B cell (primary cell): ENCODE data around the gene CCDC85A. TPM values are rescaled to one million over a fixed set of nuclear protein-coding genes. Genes with fewer than 3 reads are reported as not detected.

Source experiments
- ATAC-seq: fragments of 200-7000 bp; cut with Tn5 transposase; one replicate; pipeline ENCODE4 v1.10.0; 2021; ENCODE audit warnings: low read depth, mild to moderate bottlenecking, moderate number of reproducible peaks, moderate library complexity
- CTCF ChIA-PET: fragments of 350-600 bp; sonication (Branson Sonifier 250); formaldehyde crosslinking; loops from one replicate; lab custom pipeline; 2021; ENCODE audit warnings: antibody characterized with exemption, inconsistent platforms; lab: Charles Lee
- POLR2A ChIA-PET: fragments of 350-600 bp; sonication (Branson Sonifier 250); formaldehyde crosslinking; loops from one replicate; lab custom pipeline; 2021; ENCODE audit warnings: antibody characterized with exemption; lab: Charles Lee
- DNase-seq: peaks from one replicate; pipeline ENCODE4 v3.0.0; 2013
- H2AFZ ChIP-seq: 2 replicates; pipeline ENCODE4 v1.6.1; 2012; ENCODE audit warnings: mild to moderate bottlenecking, low read depth, low read length; ENCODE audit not compliant: insufficient read depth, poor library complexity, severe bottlenecking
- H3K27ac ChIP-seq, 2 donors: 1 replicate in 1 of 2; 2 replicates in 1 of 2; pipeline ENCODE4 v1.5.1; 2012 to 2013; ENCODE audit warnings: low read length in 2 of 2, mild to moderate bottlenecking in 2 of 2, moderate library complexity in 1 of 2
- H3K27me3 ChIP-seq, 4 experiments: fragments of 200-600 bp in 1 of 4; sonication (generic) in 1 of 4; replicated peaks in 1 of 4; 1 replicate in 2 of 4; 2 replicates in 2 of 4; pipeline versions ENCODE4 v1.6.1 to v1.7.0; 2013 to 2016; ENCODE audit warnings: low read length in 3 of 4, mild to moderate bottlenecking in 2 of 4, mixed read lengths in 1 of 4, moderate library complexity in 1 of 4; ENCODE audit not compliant: insufficient read depth in 4 of 4, control insufficient read depth in 3 of 4; ENCODE audit errors: control extremely low read depth in 1 of 4
- H3K36me3 ChIP-seq, 2 experiments: replicated peaks in 1 of 2; 1 replicate in 1 of 2; 2 replicates in 1 of 2; pipeline versions ENCODE4 v1.6.1 to v1.7.1; 2013; ENCODE audit warnings: low read length in 1 of 2; ENCODE audit not compliant: insufficient read depth in 2 of 2, control insufficient read depth in 1 of 2; ENCODE audit errors: control extremely low read depth in 1 of 2, extremely low read depth in 1 of 2
- H3K4me1 ChIP-seq, 2 donors: fragments of 200-600 bp in 1 of 2; sonication (generic) in 1 of 2; 1 replicate in 1 of 2; 2 replicates in 1 of 2; pipeline versions ENCODE4 v1.5.1 to v1.6.1; 2013 to 2017; ENCODE audit warnings: low read length in 2 of 2; ENCODE audit not compliant: control insufficient read depth in 2 of 2, insufficient read depth in 2 of 2
- H3K4me2 ChIP-seq: replicated peaks from 2 replicates; pipeline ENCODE3; 2012; ENCODE audit warnings: mild to moderate bottlenecking, low read depth, low read length; ENCODE audit not compliant: poor library complexity, severe bottlenecking
- H3K4me3 ChIP-seq, 5 experiments: fragments of 200-600 bp in 1 of 5; sonication (generic) in 1 of 5; 1 replicate in 3 of 5; 2 replicates in 2 of 5; pipeline versions ENCODE4 v1.5.1 to v1.7.0; 2011 to 2016; ENCODE audit warnings: low read length in 4 of 5, mild to moderate bottlenecking in 4 of 5, low read depth in 2 of 5, control low read depth in 1 of 5, moderate library complexity in 1 of 5; ENCODE audit not compliant: insufficient read depth in 1 of 5; ENCODE audit errors: control extremely low read depth in 1 of 5, extremely low read depth in 1 of 5
- H3K79me2 ChIP-seq: fragments of 200-600 bp; sonication (generic); one replicate; pipeline ENCODE4 v1.6.0; 2016; ENCODE audit warnings: low read length; ENCODE audit not compliant: control insufficient read depth, insufficient read depth
- H3K9ac ChIP-seq: fragments of 200-600 bp; sonication (generic); 2 replicates; pipeline ENCODE4 v1.6.1; 2017; ENCODE audit warnings: mild to moderate bottlenecking, low read length, moderate library complexity
- H3K9me3 ChIP-seq, 3 donors: one replicate each; pipeline versions ENCODE4 v1.6.1 to v1.7.1; 2013; ENCODE audit warnings: low read length in 2 of 3; ENCODE audit not compliant: control insufficient read depth in 2 of 3, insufficient read depth in 1 of 3; ENCODE audit errors: control extremely low read depth in 1 of 3
- H4K20me1 ChIP-seq: 2 replicates; pipeline ENCODE4 v1.6.0; 2012; ENCODE audit warnings: mild to moderate bottlenecking, low read length; ENCODE audit not compliant: insufficient read depth, control insufficient read depth, poor library complexity, severe bottlenecking
- H3K27ac Mint-ChIP-seq: one replicate; pipeline ENCODE4 v1.8.0; 2021; ENCODE audit warnings: mixed read lengths
- H3K27me3 Mint-ChIP-seq: one replicate; pipeline ENCODE4 v1.8.0; 2021; ENCODE audit warnings: mixed read lengths
- H3K4me1 Mint-ChIP-seq: one replicate; pipeline ENCODE4 v1.8.0; 2021; ENCODE audit warnings: mixed read lengths
- H3K4me3 Mint-ChIP-seq: one replicate; pipeline ENCODE4 v1.8.0; 2021; ENCODE audit warnings: mixed read lengths
- H3K9me3 Mint-ChIP-seq: one replicate; pipeline ENCODE4 v1.8.0; 2022; ENCODE audit warnings: mixed read lengths; ENCODE audit not compliant: insufficient read depth
- EZH2 ChIP-seq: IDR thresholded peaks from 2 replicates; pipeline ENCODE4 v1.6.1; 2012; ENCODE audit warnings: borderline replicate concordance, low read depth, mild to moderate bottlenecking, moderate library complexity, low read length; ENCODE audit not compliant: insufficient read depth, poor library complexity, severe bottlenecking
- WGBS: methylation state at CpG from one replicate; pipeline ENCODE4 v1.1.5; 2013; ENCODE audit warnings: missing lambda C conversion rate; ENCODE audit not compliant: insufficient coverage; 5-methylcytosine and 5-hydroxymethylcytosine counted together
- intact Hi-C: fragments of 100-400 bp; cut with micrococcal nuclease; formaldehyde crosslinking; loops from one replicate; pipeline ENCODE4 v1.10.0; 2022
- polyA plus RNA-seq: library from polyadenylated mRNA; depleted of rRNA; stranded (reverse); fragments of >200 nt; gene quantifications from 2 replicates; pipeline ENCODE4 v1.2.3, GENCODE V29; 2012
- total RNA-seq, 2 donors: library from RNA; stranded (reverse); fragments of 120-200 nt in 1 of 2; gene quantifications; 1 replicate in 1 of 2; 2 replicates in 1 of 2; pipeline versions ENCODE4 v1.2.3 to v1.2.4, GENCODE V29; 2013 to 2022
- TF ChIP-seq, protein P1 (sequence below): fragments of 200-600 bp; IDR thresholded peaks from one replicate; pipeline ENCODE4 v1.8.0; 2022; ENCODE audit warnings: antibody characterized with exemption, mild to moderate bottlenecking

Gene CCDC85A
- total and polyA plus RNA-seq, 2 donors (not counting 1 experiment from before 2014, with no cell fraction given) = 0.15 TPM; not detected in 1

DNA sequence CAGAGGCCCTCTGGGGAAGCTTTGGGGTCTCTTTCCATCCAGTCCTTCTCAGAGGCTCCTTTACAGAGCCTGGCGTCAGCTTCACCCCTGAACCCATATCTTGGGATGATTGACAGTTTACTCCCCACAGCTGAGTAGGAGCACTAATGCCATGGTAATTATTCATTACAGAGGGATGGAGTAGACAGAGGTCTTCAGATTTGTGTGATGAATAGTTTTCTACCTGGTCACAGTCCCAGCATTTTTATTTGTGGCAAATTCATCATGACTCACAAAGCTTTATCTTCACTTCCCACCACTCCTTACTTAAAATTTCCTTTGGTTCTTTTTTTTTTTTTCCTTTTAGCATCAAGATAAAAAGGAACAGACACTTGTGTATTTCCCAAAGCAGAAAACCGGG is 104.2 kb downstream of the CCDC85A start:
- no peak overlapping the region for H3K9ac ChIP-seq
- intact Hi-C loops = no loop called here
- H3K4me3 ChIP-seq = no peak overlapping the region
- no peaks in the 10 kb centered on the region for H3K4me1 Mint-ChIP-seq
- no peak overlapping the region for H3K4me3 Mint-ChIP-seq
- H3K27me3 ChIP-seq = no peaks in the 10 kb centered on the region
- no peak overlapping the region for H3K27ac ChIP-seq
- ATAC-seq = no peak
- TF ChIP-seq, protein P1, sequence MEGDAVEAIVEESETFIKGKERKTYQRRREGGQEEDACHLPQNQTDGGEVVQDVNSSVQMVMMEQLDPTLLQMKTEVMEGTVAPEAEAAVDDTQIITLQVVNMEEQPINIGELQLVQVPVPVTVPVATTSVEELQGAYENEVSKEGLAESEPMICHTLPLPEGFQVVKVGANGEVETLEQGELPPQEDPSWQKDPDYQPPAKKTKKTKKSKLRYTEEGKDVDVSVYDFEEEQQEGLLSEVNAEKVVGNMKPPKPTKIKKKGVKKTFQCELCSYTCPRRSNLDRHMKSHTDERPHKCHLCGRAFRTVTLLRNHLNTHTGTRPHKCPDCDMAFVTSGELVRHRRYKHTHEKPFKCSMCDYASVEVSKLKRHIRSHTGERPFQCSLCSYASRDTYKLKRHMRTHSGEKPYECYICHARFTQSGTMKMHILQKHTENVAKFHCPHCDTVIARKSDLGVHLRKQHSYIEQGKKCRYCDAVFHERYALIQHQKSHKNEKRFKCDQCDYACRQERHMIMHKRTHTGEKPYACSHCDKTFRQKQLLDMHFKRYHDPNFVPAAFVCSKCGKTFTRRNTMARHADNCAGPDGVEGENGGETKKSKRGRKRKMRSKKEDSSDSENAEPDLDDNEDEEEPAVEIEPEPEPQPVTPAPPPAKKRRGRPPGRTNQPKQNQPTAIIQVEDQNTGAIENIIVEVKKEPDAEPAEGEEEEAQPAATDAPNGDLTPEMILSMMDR = no peak
- TF ChIP-seq EZH2 = no peak
- no peaks in the 10 kb centered on the region for H3K9me3 ChIP-seq
- H3K27ac Mint-ChIP-seq = no peak overlapping the region
- no peak overlapping the region for H3K4me2 ChIP-seq
- ChIA-PET POLR2A (no interaction called here), CTCF (no interaction called here)
- H3K79me2 ChIP-seq = no peaks in the 10 kb centered on the region
- H2AFZ ChIP-seq = no peak overlapping the region
- no peaks in the 10 kb centered on the region for H4K20me1 ChIP-seq
- peaks cover 2% of the 10 kb centered on the region for H3K9me3 Mint-ChIP-seq
- H3K27me3 Mint-ChIP-seq = no peaks in the 10 kb centered on the region
- no peaks in the 10 kb centered on the region for H3K36me3 ChIP-seq
- WGBS = no CpG with 5 or more reads among the region's 2 CpGs
- DNase-seq = no peak
- no peaks in the 10 kb centered on the region for H3K4me1 ChIP-seq

DNA sequence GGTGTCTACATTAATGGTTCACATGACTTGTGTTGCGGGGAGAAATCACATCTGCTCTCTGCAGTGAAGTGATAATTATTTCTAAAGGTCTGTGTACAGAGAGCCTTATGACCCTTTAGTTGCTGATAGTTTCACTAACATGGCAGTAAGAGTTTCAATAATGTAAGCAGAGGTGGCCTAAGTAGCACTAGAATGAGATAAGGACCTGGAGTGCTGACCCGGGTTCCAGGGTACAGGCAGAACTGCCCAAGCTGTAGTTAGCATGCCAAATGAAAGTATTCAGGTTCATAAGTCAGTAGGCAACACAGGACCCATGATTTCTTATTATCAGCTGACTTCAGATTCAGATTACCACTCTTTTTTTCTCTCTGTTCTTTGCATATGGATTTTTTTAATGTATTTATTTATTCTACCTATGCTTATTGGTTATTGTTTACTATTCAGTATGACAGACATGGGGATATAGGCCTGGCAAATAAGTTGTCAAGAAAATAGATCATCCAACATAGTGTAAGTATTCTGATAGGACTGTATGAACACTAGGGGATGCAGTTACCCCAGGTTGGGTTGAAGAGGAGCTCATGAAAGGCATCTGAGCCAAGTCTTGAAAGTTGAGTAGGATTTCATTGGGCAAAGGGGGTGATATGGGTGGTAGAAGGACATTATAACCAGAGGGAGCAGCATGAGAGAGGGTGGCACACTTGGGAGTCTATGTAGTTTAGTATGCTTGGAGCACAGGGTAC is 105.2 kb downstream of the CCDC85A start:
- Histone ChIP-seq H3K4me3 (no peak overlapping the region), H3K79me2 (no peaks in the 10 kb centered on the region), H3K4me1 (no peaks in the 10 kb centered on the region), H3K4me2 (no peak overlapping the region), H3K36me3 (no peaks in the 10 kb centered on the region), H3K27me3 (no peaks in the 10 kb centered on the region), H3K9ac (no peak overlapping the region), H3K27ac (no peak overlapping the region), H2AFZ (no peak overlapping the region), H4K20me1 (no peaks in the 10 kb centered on the region), H3K9me3 (no peaks in the 10 kb centered on the region)
- 100% methylated on average over 2 of the region's 2 CpGs for WGBS
- no peak overlapping the region for H3K4me3 Mint-ChIP-seq
- POLR2A ChIA-PET = no interaction called here
- TF ChIP-seq EZH2 = no peak
- TF ChIP-seq, protein P1 = no peak
- intact Hi-C loops = no loop called here
- no peak overlapping the region for H3K27ac Mint-ChIP-seq
- CTCF ChIA-PET = interaction anchor here (0.6 kb wide), 1 partner anchor 73 kb away, joined by 3 read pairs; no protein-coding TSS in a partner anchor
- no peaks in the 10 kb centered on the region for H3K27me3 Mint-ChIP-seq
- peaks cover 2% of the 10 kb centered on the region for H3K9me3 Mint-ChIP-seq
- no peak for ATAC-seq
- H3K4me1 Mint-ChIP-seq = no peaks in the 10 kb centered on the region
- no peak for DNase-seq
